HG02763 (cell line): ENCODE data around the gene DCST1.
A peak's percentile ranks its signal among the peaks of the same experiment; 100 is the strongest.

Source experiments
- ATAC-seq: cut with Tn5 transposase; IDR thresholded peaks from one replicate; pipeline ENCODE4 v1.9.1; 2021; ENCODE audit warnings: mild to moderate bottlenecking, moderate library complexity; ENCODE audit not compliant: unreplicated experiment

The DCST1 gene

GRCh38 chr1:155012026-155012546, 21.5 kb upstream of the DCST1 start:
- no peak for ATAC-seq

GRCh38 chr1:155012776-155013602, 20.6 kb upstream of the DCST1 start:
- no peak for ATAC-seq

GRCh38 chr1:155013632-155014031, 20.0 kb upstream of the DCST1 start:
- ATAC-seq, result no peak

- ATAC-seq, result no peak
These were observed 18.7 kb upstream of the DCST1 start for GRCh38 chr1:155014709-155015508.

- ATAC-seq, result no peak
These were observed 17.9 kb upstream of the DCST1 start for GRCh38 chr1:155015527-155016230.

- no peak for ATAC-seq
These were observed 17.3 kb upstream of the DCST1 start for GRCh38 chr1:155016231-155016831.

GRCh38 chr1:155017041-155017945, 16.3 kb upstream of the DCST1 start:
- peak; percentile 70 for ATAC-seq

- no peak for ATAC-seq
These were observed 15.7 kb upstream of the DCST1 start for GRCh38 chr1:155017946-155018316.

GRCh38 chr1:155018617-155019348, 14.8 kb upstream of the DCST1 start:
- no peak for ATAC-seq

GRCh38 chr1:155019377-155020245, 14.0 kb upstream of the DCST1 start:
- no peak for ATAC-seq

GRCh38 chr1:155022136-155022926, 11.3 kb upstream of the DCST1 start:
- no peak for ATAC-seq

GRCh38 chr1:155022927-155023236, 10.7 kb upstream of the DCST1 start:
- ATAC-seq, result no peak

- no peak for ATAC-seq
These were observed 10.0 kb upstream of the DCST1 start for GRCh38 chr1:155023627-155024026.

GRCh38 chr1:155024315-155024714, 9.3 kb upstream of the DCST1 start:
- no peak for ATAC-seq

- no peak for ATAC-seq
These were observed 7.5 kb upstream of the DCST1 start for GRCh38 chr1:155026154-155026553.

- ATAC-seq, result no peak
These were observed 7.0 kb upstream of the DCST1 start for GRCh38 chr1:155026588-155026987.

- no peak for ATAC-seq
These were observed 3.9 kb upstream of the DCST1 start for GRCh38 chr1:155029513-155030242.
